Thymus (tissue), 11 donors: Measurements from ENCODE around the gene UPK1B. TPM values are rescaled to one million over a fixed set of nuclear protein-coding genes. Genes with fewer than 3 reads are reported as not detected.

ENCODE experiments used
- DNase-seq, 9 donors: peaks; one replicate each; pipeline ENCODE4 v3.0.0-alpha.2; 2013; ENCODE audit warnings: low spot score in 9 of 9, low read depth in 6 of 9, missing footprints in 1 of 9
- H3K27ac ChIP-seq, 2 donors: one replicate each; pipeline ENCODE4 v1.5.1; 2013; ENCODE audit warnings: control low read depth in 1 of 2, low read depth in 1 of 2, low read length in 1 of 2, mild to moderate bottlenecking in 1 of 2, moderate library complexity in 1 of 2
- H3K27me3 ChIP-seq, 2 donors: one replicate each; pipeline ENCODE4 v1.5.1; 2013; ENCODE audit warnings: low read length in 1 of 2; ENCODE audit not compliant: control insufficient read depth in 2 of 2, insufficient read depth in 1 of 2
- H3K36me3 ChIP-seq, 2 donors: one replicate each; pipeline ENCODE4 v1.5.1; 2013; ENCODE audit warnings: low read length in 1 of 2, mild to moderate bottlenecking in 1 of 2, moderate library complexity in 1 of 2; ENCODE audit not compliant: control insufficient read depth in 2 of 2, insufficient read depth in 2 of 2
- H3K4me1 ChIP-seq, 2 donors: one replicate each; pipeline ENCODE4 v1.5.1; 2013; ENCODE audit warnings: low read length in 2 of 2; ENCODE audit not compliant: control insufficient read depth in 2 of 2, insufficient read depth in 2 of 2
- H3K4me3 ChIP-seq, 2 donors: one replicate each; pipeline ENCODE4 v1.5.1; 2013; ENCODE audit warnings: low read length in 2 of 2, control low read depth in 1 of 2, mild to moderate bottlenecking in 1 of 2
- H3K9me3 ChIP-seq, 2 donors: one replicate each; pipeline ENCODE4 v1.5.1; 2013; ENCODE audit warnings: low read length in 1 of 2, mild to moderate bottlenecking in 1 of 2; ENCODE audit not compliant: control insufficient read depth in 2 of 2, insufficient read depth in 1 of 2
- WGBS: extraction: QIAGEN DNeasy Blood & Tissue Kit; methylation state at CpG from one replicate; pipeline ENCODE4 v1.1.7; 2013; 5-methylcytosine and 5-hydroxymethylcytosine counted together
- polyA plus RNA-seq: library from polyadenylated mRNA; stranded (reverse); fragments of 200-250 nt; gene quantifications from one replicate; pipeline ENCODE4 v1.2.3, GENCODE V29; 2013
- total RNA-seq: library from RNA; stranded (reverse); fragments of 120-200 nt; gene quantifications from one replicate; pipeline ENCODE4 v1.2.4, GENCODE V29; 2013
- donor health status: healthy.

Gene UPK1B
- total and polyA plus RNA-seq, 2 donors = 0.52 to 8.6 TPM

GRCh38 chr3:119228373-119229145, 55.2 kb downstream of the UPK1B start:
- over 99% methylated on average over 2 of the region's 2 CpGs for WGBS
- Histone ChIP-seq H3K4me1 (no peaks in the 10 kb centered on the region), H3K27ac (no peak overlapping the region), H3K36me3 (peaks cover 15 to 43% of the 10 kb centered on the region in 2 donors), H3K9me3 (no peaks in the 10 kb centered on the region), H3K4me3 (no peak overlapping the region), H3K27me3 (no peaks in the 10 kb centered on the region)
- DNase-seq = no peak

- Histone ChIP-seq H3K27ac (no peak overlapping the region), H3K9me3 (no peaks in the 10 kb centered on the region), H3K4me1 (no peaks in the 10 kb centered on the region), H3K27me3 (no peaks in the 10 kb centered on the region), H3K36me3 (peaks cover 15 to 47% of the 10 kb centered on the region in 2 donors), H3K4me3 (no peak overlapping the region)
- no peak for DNase-seq
- 89% methylated on average over 7 of the region's 7 CpGs for WGBS
These were observed 55.8 kb downstream of the UPK1B start for GRCh38 chr3:119229190-119229589.

- Histone ChIP-seq H3K4me1 (no peaks in the 10 kb centered on the region), H3K4me3 (no peak overlapping the region), H3K9me3 (no peaks in the 10 kb centered on the region), H3K27ac (no peak overlapping the region), H3K36me3 (peaks cover 15 to 47% of the 10 kb centered on the region in 2 donors), H3K27me3 (no peaks in the 10 kb centered on the region)
- WGBS = 96% methylated on average over 7 of the region's 7 CpGs
- DNase-seq = no peak
These were observed 56.7 kb downstream of the UPK1B start for GRCh38 chr3:119230071-119230470.

DNA sequence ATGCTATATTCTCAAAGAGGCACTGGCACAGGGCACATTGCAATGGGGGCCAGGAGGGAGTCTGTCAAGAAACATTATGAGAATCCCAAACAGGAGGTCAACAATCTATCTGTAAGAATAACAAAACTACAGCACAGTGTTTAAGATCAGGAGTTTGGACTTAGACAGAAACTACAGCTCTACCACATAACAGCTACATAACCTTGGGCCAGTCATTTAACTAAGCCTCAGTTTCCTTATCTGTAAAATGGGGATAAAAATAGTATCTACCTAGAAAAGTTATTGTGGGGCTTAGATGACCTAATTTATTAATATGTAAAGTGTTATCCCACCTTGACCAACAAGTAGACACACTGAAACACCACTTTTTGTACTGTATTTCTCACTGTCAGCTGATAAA, 57.3 kb downstream of the UPK1B start:
- Histone ChIP-seq H3K4me3 (no peak overlapping the region), H3K27me3 (no peaks in the 10 kb centered on the region), H3K4me1 (peaks cover 0 to 3% of the 10 kb centered on the region in 2 donors), H3K36me3 (peaks cover 19 to 52% of the 10 kb centered on the region in 2 donors), H3K27ac (no peak overlapping the region), H3K9me3 (no peaks in the 10 kb centered on the region)
- DNase-seq = no peak

DNA sequence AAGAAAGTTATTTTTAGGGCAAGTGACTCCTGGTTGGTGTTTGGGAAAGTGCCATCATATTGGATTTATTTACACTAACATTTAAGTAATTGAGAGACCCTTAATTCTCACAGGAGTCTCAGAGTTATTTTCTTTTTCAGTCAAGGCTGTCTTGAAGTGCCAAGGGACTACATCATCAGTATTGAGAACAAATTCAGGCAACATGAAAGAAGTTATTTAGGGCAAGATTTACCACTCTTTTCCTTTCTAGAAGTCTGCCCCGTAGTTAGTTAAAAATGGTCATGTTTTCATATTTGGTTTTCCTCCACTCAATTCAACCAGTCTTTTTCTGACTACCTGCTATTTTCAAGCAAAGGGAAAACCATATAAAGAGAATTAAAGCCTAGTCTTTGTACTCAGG, 61.2 kb downstream of the UPK1B start:
- H3K4me3 ChIP-seq = no peak overlapping the region
- WGBS = 84% methylated on average over 1 of the region's 1 CpG
- H3K27me3 ChIP-seq = no peaks in the 10 kb centered on the region
- no peaks in the 10 kb centered on the region for H3K9me3 ChIP-seq
- peaks cover 3 to 8% of the 10 kb centered on the region in 2 donors for H3K4me1 ChIP-seq
- H3K27ac ChIP-seq = no peak overlapping the region
- peaks cover 10 to 27% of the 10 kb centered on the region in 2 donors for H3K36me3 ChIP-seq
- no peak for DNase-seq

GRCh38 chr3:119235151-119235550, 61.8 kb downstream of the UPK1B start:
- no peak for DNase-seq
- H3K27ac ChIP-seq = no peak overlapping the region
- no peaks in the 10 kb centered on the region for H3K27me3 ChIP-seq
- H3K36me3 ChIP-seq = peaks cover 7 to 23% of the 10 kb centered on the region in 2 donors
- no peak overlapping the region for H3K4me3 ChIP-seq
- no peaks in the 10 kb centered on the region for H3K9me3 ChIP-seq
- 93% methylated on average over 1 of the region's 1 CpG for WGBS
- peaks cover 8 to 13% of the 10 kb centered on the region in 2 donors for H3K4me1 ChIP-seq

GRCh38 chr3:119236756-119237155, 63.4 kb downstream of the UPK1B start:
- DNase-seq = peak in 1 of 9 donors; percentile 21
- Histone ChIP-seq H3K4me3 (no peak overlapping the region), H3K9me3 (no peaks in the 10 kb centered on the region), H3K4me1 (peaks cover 12 to 21% of the 10 kb centered on the region in 2 donors), H3K36me3 (peaks cover 7 to 19% of the 10 kb centered on the region in 2 donors), H3K27ac (no peak overlapping the region), H3K27me3 (no peaks in the 10 kb centered on the region)
- WGBS = 70% methylated on average over 7 of the region's 7 CpGs

DNA sequence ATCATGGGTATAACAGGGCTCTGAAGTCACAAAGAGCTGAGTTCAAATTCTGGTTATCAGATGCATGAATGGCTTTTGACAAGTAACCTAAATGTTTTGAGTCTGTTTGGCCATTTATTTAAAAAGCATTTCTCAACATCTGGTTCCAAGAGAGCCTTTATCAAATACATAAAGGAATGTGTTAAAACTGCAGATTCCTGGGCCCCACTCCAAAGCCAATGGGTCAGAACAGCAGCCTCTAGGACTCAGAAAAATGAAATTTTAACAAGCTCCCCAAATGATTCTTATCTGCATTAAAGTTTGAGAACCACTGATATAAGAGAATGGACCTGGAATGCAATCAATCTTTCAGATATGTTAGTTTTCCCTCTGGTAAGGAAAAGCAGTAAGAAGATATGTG, 63.9 kb downstream of the UPK1B start:
- Histone ChIP-seq H3K9me3 (no peaks in the 10 kb centered on the region), H3K27ac (no peak overlapping the region), H3K27me3 (no peaks in the 10 kb centered on the region), H3K4me1 (peaks cover 12 to 21% of the 10 kb centered on the region in 2 donors), H3K36me3 (peaks cover 7 to 19% of the 10 kb centered on the region in 2 donors), H3K4me3 (no peak overlapping the region)
- DNase-seq = no peak

DNA sequence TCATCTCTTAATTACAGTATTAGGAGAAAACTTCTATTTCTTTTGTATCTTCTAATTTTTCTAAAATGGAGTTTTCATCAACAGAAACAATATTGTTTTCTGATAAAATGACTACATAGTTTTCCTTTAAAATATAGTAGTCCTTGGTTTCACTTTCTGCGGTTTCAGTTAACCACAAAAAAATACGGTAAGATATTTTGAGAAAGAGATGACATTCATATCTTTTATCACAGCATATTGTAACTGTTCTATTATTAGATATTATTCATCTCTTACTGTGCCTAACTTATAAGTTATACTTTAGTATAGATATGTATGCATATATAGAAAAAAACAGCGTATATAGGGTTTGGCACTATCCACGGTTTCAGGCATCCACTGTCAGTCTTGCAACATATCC, 65.0 kb downstream of the UPK1B start:
- Histone ChIP-seq H3K27ac (no peak overlapping the region), H3K36me3 (peaks cover 7 to 15% of the 10 kb centered on the region in 2 donors), H3K4me1 (peaks cover 12 to 21% of the 10 kb centered on the region in 2 donors), H3K4me3 (no peak overlapping the region), H3K9me3 (no peaks in the 10 kb centered on the region), H3K27me3 (no peaks in the 10 kb centered on the region)
- WGBS = 33% methylated on average over 4 of the region's 4 CpGs
- DNase-seq = no peak
